ENCODE measurements around the gene FBXO21.
"Not testable (repeated sequence)": the region's sequence is repeated elsewhere in the genome, so short reads cannot be mapped to it uniquely, and the experiment has no call there.

FBXO21 gene

DNA sequence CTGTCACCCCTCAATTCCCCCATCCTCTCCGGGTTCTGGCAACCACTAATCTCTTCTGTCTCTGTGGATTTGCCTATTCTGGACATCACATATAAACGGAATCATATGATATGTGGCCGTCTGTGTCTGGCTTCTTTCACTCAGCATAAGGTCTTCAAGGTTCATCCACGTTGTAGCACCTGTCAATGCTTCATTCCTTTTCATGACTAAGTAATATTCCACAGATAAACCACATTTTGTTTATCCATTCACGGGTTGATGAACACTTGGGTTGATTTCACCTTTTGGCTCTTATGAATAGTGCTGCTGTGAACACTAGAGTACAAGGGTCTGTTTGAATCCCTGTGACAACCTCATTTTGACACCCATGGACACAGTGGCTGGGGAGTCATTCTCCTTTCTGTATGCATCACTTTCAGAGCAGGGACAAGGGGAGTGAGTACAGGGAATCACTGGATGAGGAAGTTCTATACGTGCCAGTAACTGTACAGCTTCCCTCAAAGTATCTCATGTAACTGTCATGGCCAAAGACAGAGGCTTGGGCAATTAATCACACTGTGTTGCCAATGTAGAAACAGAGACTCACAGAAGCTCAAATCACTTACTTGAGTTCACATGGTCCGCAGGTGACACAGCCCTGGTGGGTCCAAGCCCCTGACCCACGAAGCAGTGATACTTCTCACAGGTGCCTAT lies 80.2 kb downstream of the FBXO21 start:
- in situ Hi-C loops (cut with MboI; ENCODE audit: low sequenced_read_pairs): no loop called here

DNA sequence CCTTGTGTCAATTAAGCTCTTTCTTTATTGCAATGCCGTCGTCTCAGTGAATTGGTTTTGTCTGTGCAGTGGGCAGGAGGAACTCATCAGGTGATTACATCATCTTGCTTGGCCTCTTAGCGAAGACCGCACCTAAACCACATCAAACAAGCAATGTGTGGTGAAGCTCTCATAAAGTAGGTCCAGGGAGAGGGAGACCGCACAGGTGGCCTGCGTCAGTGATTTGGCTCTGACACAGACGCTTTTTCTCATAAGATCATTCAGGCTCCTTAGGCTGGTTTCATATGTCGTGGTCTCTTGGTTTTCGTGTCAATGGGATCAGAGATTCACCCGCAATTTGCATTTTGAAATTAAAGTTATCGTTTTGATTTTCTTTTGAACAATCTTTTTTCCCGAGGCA lies 84.4 kb downstream of the FBXO21 start:
- in situ Hi-C loops (cut with MboI; ENCODE audit: low sequenced_read_pairs): no loop called here

DNA sequence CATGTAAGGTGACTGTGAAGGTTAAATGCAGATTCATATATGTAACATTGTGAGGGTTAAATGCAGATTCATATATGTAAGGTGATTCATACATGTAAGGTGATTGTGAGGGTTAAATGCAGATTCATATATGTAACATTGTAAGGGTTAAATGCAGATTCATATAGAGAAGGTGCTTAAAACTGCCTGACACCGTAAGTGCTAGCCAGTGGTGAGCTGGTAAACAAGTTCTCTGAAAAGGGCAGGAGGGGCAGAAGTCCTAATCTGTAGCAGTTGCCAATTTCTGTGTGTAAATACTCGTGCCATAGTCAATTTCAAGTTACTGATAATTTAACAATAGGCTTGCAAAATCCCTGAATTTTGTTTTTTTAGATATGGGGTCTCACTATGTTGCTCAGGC lies 86.3 kb downstream of the FBXO21 start:
- in situ Hi-C loops (cut with MboI; ENCODE audit: low sequenced_read_pairs): not testable (repeated sequence)

DNA sequence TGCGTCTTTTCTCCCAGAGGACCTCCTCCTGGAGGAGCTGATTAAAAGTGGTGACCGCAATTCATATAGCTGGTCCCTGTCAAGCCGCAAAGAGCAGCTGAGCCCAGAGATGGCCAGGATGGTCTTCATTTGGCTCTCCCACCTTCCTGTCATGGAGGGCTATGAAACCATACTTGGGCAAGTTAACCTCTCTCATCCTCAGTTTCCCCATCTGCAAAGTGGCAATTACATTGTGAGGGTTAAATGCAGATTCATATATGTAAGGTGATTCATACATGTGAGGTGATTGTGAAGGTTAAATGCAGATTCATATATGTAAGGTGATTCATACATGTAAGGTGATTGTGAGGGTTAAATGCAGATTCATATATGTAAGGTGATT lies 87.5 kb downstream of the FBXO21 start:
- in situ Hi-C loops (cut with MboI; ENCODE audit: low sequenced_read_pairs): no loop called here

DNA sequence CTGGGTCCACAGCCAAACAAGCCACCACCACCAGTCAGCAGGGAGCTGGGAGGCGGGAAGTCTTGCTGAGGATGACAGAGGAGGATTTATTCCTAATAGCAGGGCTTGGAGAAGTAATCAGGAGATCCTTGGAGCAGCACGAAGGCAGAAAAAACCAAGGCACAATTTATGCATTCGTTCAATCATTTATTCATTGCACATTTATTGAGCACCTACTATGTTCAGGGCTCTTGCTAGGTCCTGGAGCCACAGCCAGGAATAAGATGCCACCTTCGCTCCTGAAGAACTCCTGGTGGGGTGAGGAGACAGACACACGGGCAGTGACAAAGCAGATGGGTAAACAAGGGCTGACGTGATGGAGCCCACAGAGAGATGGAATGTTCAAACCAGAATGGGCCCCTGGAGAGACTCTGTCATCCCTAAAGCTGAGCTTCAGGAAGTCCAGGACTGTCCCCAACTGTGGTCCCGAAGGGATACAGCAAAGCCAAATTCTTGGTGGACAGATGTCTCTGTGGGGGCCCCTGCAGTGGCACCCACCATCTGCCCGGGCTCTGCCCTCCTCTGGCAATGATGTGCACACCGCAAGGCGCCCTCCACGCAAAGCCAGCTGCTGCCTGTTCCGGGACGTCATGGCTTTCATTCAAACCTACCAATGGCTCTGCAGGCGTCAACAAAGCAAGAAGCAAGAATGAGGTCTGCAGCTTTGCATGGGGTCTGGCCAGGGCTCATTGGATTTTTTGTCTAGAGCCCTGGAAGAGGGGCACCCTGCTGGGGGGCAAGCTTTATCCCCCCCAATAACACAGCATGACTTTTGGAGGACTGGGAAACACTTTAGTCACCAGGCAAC lies 88.1 kb downstream of the FBXO21 start:
- in situ Hi-C loops (cut with MboI; ENCODE audit: low sequenced_read_pairs): no loop called here

DNA sequence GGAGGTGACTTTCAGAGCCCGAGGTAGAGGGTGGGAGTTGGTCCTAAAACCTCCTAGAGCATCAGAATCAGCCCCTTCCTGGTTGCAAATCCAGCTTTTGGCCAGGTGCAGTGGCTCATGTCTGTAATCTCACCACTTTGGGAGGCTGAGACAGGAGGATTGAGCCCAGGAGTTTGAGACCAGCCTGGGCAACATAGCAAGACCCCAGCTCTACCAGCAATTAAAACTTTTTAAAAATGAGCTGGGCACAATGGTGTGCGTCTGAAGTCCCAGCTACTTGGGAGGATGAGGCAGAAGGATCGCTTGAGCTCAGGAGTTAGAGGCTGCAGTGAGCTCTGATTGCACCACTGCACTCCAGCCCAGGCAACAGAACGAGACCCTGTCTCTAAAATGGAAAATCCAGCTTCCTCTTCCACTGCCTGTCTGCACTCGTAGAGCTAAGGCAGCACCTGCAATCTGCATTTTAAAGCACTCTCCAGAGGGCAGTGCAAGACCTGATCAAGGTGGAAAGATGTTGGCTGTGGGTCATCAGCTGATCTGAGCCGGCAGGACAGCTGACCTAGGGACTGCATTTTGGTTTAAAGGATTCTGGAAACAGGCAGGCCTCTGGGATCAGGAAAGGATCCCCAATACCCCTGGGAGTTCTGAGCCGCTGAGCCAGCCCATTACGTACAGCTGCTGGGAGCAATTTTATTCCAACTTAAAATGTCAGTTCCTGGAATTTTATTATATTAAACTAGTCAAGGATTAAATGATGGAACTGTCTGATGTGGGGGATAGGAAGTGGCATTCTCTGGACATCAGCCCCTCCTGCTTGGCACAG lies 89.2 kb downstream of the FBXO21 start:
- in situ Hi-C loops (cut with MboI; ENCODE audit: low sequenced_read_pairs): no loop called here

DNA sequence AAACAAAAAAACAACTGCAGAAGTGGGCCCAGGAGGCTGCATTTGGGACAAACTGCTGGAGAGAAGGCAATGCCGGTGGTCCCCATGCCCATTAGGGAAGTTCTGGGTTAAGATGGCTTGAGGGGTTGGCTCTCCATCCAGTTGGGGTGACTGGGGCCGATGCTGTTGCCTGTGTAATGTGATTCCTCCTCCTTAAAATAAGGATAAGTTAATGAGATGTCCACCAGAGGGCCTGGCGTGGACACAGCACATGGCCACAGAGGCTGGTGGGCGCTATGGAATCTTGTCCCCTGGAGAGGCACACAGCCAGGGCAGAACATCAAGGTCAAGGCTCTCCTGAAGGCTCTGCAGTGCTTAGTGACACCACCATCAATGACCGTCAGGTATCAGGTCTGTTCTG lies 90.0 kb downstream of the FBXO21 start:
- in situ Hi-C loops (cut with MboI; ENCODE audit: low sequenced_read_pairs): no loop called here

DNA sequence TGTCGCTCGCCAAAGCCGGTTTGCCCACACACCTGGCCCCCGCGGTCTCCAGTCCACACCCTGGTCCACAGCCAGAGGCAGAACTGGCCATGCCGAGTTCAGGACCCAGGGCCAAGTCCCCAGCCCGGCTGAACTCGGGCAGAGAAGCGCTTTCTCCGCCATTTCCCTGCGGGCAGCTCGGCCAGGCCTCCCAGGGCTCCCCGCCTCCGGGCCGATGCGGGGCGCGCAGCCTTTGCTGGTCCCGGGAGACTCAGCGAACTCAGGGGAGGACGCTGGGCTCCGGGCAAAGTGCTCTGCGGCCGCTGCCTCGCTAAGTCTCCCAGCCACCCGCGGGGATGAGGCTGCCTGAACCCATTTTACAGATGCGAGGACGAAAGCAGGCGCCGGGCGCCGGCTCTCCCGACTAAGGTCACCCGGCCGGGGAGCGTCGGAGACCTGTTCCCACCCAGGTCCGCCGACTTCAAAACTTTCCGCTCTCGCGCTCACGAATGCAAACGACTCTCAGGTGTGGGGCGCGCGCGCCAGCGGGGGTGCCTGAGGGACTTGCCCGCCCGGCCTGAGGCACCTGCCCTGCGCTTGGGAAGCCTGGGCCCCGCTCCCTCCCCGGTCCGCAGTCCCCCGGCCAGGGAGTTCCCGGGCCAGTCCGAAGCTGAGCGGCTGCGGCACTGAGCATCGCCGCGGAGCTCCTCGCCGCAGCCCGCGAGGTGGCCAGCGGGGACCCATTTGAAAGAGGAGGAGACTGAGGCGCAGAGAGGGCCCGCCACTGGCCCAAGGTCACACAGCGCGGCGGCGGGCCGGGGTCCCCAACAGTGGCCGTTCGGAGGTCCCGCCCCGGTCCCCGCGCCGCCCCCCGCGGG lies 91.7 kb downstream of the FBXO21 start:
- in situ Hi-C loops (cut with MboI; ENCODE audit: low sequenced_read_pairs): no loop called here

DNA sequence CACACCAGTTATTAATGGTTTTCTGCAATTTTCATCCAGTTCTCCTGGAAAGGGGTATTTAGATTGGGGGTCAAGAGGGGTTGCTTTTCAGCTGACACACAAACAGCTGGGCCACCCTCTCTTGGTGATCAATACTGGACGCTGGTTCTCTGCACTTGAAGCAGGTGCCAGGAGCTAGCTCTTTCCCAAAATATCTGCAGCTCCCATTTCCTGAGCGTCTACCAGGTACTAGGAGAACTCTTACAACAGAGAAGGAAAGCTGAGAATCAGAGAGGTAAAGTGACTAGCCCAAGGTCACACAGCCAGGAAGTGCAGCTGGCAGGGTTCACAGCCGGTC lies 92.3 kb downstream of the FBXO21 start:
- in situ Hi-C loops (cut with MboI; ENCODE audit: low sequenced_read_pairs): no loop called here

DNA sequence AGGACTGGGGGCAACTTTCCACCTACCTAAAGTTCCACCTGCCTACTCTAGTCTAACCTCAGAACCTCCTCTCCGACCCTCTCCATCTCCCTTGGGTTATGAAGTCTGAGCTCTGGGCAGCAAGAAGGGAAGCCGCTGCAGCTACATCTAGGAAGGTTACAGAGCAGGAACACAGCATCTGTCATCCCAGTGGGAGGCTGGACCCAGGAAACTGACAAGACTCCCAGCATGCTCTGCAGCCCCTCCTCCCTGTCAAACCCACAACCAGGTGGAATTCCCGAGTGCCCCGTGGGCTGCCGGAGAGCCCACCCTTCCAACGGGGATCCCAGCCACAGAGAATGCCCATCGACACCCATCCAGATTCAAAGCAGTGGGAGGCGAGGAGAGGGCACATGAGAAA lies 93.1 kb downstream of the FBXO21 start:
- in situ Hi-C loops (cut with MboI; ENCODE audit: low sequenced_read_pairs): no loop called here

DNA sequence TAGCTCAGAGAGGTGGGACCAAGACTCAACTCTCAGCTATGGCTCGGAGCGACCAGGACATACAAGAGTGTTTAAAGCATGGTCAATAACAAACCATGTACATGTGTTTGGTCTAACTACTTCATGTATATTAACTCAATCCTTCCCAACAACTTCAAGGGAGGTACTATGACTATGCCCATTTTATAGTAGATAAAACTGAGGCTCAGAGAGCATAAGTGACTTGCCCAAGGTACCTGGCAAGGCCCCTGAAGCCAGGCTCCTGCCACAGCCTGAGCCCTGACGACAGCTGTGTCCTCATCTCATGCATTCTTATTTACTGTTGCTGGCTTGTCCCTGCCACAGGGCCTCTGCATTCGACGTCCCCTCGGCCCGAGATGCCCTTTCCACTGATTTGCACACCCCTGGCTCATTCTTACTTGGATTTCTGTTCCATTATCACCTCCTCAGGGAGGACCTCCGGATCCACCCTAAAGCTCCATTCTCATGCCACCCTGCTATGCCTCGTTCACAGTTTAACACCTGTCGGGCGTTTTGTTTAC lies 93.7 kb downstream of the FBXO21 start:
- in situ Hi-C loops (cut with MboI; ENCODE audit: low sequenced_read_pairs): no loop called here

DNA sequence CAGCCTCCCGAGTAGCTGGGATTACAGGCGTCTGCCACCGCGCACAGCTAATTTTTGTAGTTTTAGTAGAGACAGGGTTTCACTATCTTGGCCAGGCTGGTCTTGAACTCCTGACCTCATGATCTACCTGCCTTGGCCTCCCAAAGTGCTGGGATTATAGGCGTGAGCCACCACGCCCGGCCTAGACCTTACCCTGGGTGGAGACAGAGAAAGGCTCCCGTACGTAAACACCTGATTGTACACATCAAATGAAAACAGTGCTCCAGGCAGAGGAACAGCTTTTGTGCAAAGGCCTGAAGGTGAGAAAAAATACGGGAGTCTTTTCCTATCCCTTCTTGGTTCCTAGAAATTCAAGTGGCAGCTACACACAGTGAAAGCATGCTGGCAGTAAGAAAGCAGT lies 95.1 kb downstream of the FBXO21 start:
- in situ Hi-C loops (cut with MboI; ENCODE audit: low sequenced_read_pairs): not testable (repeated sequence)

DNA sequence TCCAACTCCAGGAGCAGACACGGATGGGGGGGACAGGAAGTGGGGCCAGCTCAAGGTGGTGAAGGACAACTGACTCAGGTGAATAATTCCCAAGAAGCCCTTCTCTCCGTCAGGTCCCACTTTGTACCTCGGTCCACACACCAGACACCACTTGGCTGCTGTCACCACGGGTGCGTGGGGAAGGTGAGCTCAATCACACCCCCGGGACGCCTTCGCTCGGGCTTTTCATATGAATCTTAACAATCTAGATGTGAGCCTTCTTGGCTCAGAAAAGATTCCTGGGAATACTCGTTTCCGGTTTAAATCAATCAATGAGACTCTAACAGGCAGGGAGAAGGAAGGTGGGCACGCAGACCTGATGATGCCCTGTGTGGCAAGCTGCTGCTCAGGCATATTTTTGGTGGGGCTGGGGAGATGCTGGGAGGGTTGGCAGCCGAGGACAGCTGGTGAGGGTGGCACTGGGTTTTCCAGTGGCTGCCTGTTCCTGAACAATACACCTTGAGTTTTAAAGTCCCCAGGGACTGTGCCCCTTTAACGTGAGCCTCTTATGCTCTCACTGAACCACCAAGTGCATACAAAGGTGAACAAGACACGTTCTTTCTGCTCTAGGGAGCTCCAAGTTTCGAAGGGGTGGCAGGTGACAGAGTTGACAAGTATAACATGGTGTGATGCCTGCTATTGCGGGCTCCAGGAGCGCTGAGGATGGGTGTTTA lies 96.2 kb downstream of the FBXO21 start:
- in situ Hi-C loops (cut with MboI; ENCODE audit: low sequenced_read_pairs): no loop called here

DNA sequence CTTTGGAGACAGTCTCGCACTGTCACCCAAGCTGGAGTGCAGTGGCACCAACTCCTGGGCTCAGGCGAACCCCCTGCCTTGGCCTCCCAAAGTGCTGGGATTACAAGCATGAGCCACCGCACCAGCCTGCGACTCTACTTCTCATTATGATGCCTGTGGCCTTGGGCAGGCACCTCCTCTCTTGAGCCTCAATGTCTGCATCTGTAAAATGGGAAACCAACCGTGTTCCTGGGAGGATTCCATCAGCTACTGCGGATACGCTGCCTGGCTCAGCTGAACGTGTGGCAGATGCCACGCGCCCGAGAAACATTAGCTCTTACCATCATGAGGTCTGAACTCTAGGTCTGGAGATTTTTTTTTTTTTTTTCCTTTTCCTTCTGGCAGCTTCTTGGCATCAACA lies 96.8 kb downstream of the FBXO21 start:
- in situ Hi-C loops (cut with MboI; ENCODE audit: low sequenced_read_pairs): no loop called here

DNA sequence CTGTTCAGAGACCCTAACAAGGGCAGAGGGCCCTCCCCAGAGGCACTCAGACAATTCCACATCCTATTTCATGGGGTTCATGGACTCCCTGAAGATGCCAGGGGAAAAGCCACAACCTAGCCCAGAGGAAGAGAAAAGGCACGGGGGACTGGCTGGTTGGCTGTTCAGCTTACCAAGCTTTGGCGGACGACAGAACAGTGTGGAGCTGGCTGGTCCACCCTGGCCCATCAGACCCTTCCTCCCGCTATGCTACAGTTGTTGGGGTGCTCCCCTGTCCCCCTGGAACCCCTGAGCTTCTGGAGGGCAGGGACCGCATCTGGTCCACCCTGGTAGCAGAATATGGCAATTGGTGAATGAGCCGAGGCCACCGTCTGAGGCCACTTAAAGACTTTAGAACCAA lies 97.4 kb downstream of the FBXO21 start:
- in situ Hi-C loops (cut with MboI; ENCODE audit: low sequenced_read_pairs): no loop called here

DNA sequence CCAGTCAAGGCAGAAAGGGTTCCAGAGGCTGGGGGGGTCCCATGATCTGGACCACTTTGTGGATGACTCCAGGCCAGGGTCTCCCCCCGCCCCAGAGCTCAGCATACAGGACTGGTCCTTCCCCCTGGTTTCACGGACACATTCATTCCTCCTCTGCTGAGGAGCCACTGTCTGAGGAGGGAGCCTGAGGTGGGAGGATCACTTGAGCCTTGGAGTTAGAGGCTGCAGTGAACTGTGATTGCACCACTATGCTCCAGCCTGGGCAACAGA lies 97.8 kb downstream of the FBXO21 start:
- in situ Hi-C loops (cut with MboI; ENCODE audit: low sequenced_read_pairs): no loop called here
